PC-3 (cell line): ENCODE measurements around the gene PSMD6.

ENCODE experiments used
- EZH2 ChIP-seq: fragments of 300-600 bp; sonication (generic); IDR thresholded peaks from one replicate; pipeline ENCODE4 v1.6.1; 2017; ENCODE audit warnings: antibody characterized with exemption, mild to moderate bottlenecking, low read length; ENCODE audit not compliant: unreplicated experiment
- EZH2phosphoT487 ChIP-seq: fragments of 300-600 bp; sonication (generic); IDR thresholded peaks from 2 replicates; pipeline ENCODE4 v1.6.1; 2018; ENCODE audit warnings: mild to moderate bottlenecking, antibody characterized with exemption, low read length, borderline replicate concordance
- TF ChIP-seq, protein P1 (sequence below): fragments of 300-600 bp; sonication (generic); conservative IDR thresholded peaks from 2 replicates; pipeline ENCODE4 v1.5.1; 2017; ENCODE audit warnings: antibody characterized with exemption, low read depth, mild to moderate bottlenecking, low read length

DNA sequence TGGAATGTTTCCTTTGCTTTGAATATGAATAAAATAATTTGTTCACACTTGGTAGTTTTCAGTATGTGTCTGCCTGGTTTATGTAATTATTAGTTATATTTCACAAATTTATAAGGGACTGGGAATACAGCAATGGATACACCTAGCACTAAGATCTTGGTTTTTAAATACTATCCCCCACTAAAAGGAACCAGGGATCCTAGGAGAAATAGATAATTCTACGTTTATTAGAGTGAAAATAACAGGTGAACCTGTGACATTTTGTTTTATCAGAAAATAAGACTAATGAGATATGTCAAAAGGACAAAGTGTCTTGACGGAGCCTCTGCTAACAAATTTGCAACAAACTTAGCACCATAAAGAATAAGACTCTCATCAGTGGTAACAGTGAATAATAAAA lies 3.4 kb downstream of the PSMD6 start:
- TF ChIP-seq, protein P1, sequence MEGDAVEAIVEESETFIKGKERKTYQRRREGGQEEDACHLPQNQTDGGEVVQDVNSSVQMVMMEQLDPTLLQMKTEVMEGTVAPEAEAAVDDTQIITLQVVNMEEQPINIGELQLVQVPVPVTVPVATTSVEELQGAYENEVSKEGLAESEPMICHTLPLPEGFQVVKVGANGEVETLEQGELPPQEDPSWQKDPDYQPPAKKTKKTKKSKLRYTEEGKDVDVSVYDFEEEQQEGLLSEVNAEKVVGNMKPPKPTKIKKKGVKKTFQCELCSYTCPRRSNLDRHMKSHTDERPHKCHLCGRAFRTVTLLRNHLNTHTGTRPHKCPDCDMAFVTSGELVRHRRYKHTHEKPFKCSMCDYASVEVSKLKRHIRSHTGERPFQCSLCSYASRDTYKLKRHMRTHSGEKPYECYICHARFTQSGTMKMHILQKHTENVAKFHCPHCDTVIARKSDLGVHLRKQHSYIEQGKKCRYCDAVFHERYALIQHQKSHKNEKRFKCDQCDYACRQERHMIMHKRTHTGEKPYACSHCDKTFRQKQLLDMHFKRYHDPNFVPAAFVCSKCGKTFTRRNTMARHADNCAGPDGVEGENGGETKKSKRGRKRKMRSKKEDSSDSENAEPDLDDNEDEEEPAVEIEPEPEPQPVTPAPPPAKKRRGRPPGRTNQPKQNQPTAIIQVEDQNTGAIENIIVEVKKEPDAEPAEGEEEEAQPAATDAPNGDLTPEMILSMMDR, result no peak
- no peak for TF ChIP-seq EZH2phosphoT487
- no peak for TF ChIP-seq EZH2
